ENCODE results near the gene CFAP20DC. TPM values are rescaled to one million over a fixed set of nuclear protein-coding genes. Genes with fewer than 3 reads are reported as not detected.
"Not testable (repeated sequence)": the region's sequence is repeated elsewhere in the genome, so short reads cannot be mapped to it uniquely, and the experiment has no call there.

CFAP20DC gene
- total RNA-seq, 4 donors from 2014 or later: 0.17 to 0.32 (median 0.23) TPM; not detected in 1

GRCh38 chr3:58988041-58988440, 61.8 kb downstream of the CFAP20DC start:
- no peaks in the 10 kb centered on the region for H3K27me3 ChIP-seq
- H3K36me3 ChIP-seq: no peaks in the 10 kb centered on the region
- no peaks in the 10 kb centered on the region for H3K4me1 ChIP-seq
- peaks cover 0 to 10% (median 4%) of the 10 kb centered on the region in 4 donors for H3K9me3 ChIP-seq
- no peak overlapping the region for H3K27ac ChIP-seq (replicated peaks in 1 of 4)
- intact Hi-C loops (cut with DNase I): no loop called here
- H3K4me3 ChIP-seq: no peak overlapping the region
- DNase-seq (ENCODE audit: extremely low spot score): no peak
- 95% methylated on average over 3 of the region's 3 CpGs for WGBS
- TF ChIP-seq POLR2AphosphoS5 (IDR thresholded peaks at IDR 0.05) (no peak), CTCF (IDR thresholded peaks at IDR 0.05) (no peak), POLR2A (IDR thresholded peaks at IDR 0.05; ENCODE audit: low read depth) (no peak), EP300 (IDR thresholded peaks at IDR 0.05) (no peak)

- 90% methylated on average over 4 of the region's 4 CpGs for WGBS
- no peak for DNase-seq (ENCODE audit: extremely low spot score)
- H3K9me3 ChIP-seq: peaks cover 0 to 10% (median 4%) of the 10 kb centered on the region in 4 donors
- H3K27ac ChIP-seq (replicated peaks in 1 of 4): no peak overlapping the region
- no peaks in the 10 kb centered on the region for H3K4me1 ChIP-seq
- no peak for TF ChIP-seq POLR2A (IDR thresholded peaks at IDR 0.05; ENCODE audit: low read depth)
- no peak for TF ChIP-seq POLR2AphosphoS5 (IDR thresholded peaks at IDR 0.05)
- no peak for TF ChIP-seq EP300 (IDR thresholded peaks at IDR 0.05)
- no peak for TF ChIP-seq CTCF (IDR thresholded peaks at IDR 0.05)
- intact Hi-C loops (cut with DNase I): no loop called here
- no peaks in the 10 kb centered on the region for H3K27me3 ChIP-seq
- H3K36me3 ChIP-seq: no peaks in the 10 kb centered on the region
- H3K4me3 ChIP-seq: no peak overlapping the region
Observed at GRCh38 chr3:58986654-58987053, 63.2 kb downstream of the CFAP20DC start.

- H3K4me1 ChIP-seq: no peaks in the 10 kb centered on the region
- no peak for DNase-seq (ENCODE audit: extremely low spot score)
- 83% methylated on average over 4 of the region's 4 CpGs for WGBS
- no peaks in the 10 kb centered on the region for H3K27me3 ChIP-seq
- intact Hi-C loops (cut with DNase I): no loop called here
- TF ChIP-seq CTCF (IDR thresholded peaks at IDR 0.05) (no peak), EP300 (IDR thresholded peaks at IDR 0.05) (no peak), POLR2AphosphoS5 (IDR thresholded peaks at IDR 0.05) (no peak), POLR2A (IDR thresholded peaks at IDR 0.05; ENCODE audit: low read depth) (no peak)
- H3K27ac ChIP-seq (replicated peaks in 1 of 4): no peak overlapping the region
- no peak overlapping the region for H3K4me3 ChIP-seq
- no peaks in the 10 kb centered on the region for H3K9me3 ChIP-seq
- H3K36me3 ChIP-seq: no peaks in the 10 kb centered on the region
Observed at GRCh38 chr3:58979840-58980239, 70.0 kb downstream of the CFAP20DC start.

GRCh38 chr3:58973796-58974195, 76.0 kb downstream of the CFAP20DC start:
- intact Hi-C loops (cut with DNase I): no loop called here
- Histone ChIP-seq H3K4me3 (no peak overlapping the region), H3K36me3 (no peaks in the 10 kb centered on the region), H3K4me1 (no peaks in the 10 kb centered on the region), H3K27ac (replicated peaks in 1 of 4) (no peak overlapping the region), H3K27me3 (no peaks in the 10 kb centered on the region), H3K9me3 (no peaks in the 10 kb centered on the region)
- no peak for TF ChIP-seq EP300 (IDR thresholded peaks at IDR 0.05)
- no peak for TF ChIP-seq POLR2AphosphoS5 (IDR thresholded peaks at IDR 0.05)
- TF ChIP-seq POLR2A (IDR thresholded peaks at IDR 0.05; ENCODE audit: low read depth): no peak
- no peak for TF ChIP-seq CTCF (IDR thresholded peaks at IDR 0.05)
- 96% methylated on average over 3 of the region's 3 CpGs for WGBS
- no peak for DNase-seq (ENCODE audit: extremely low spot score)

- H3K36me3 ChIP-seq; intact Hi-C loops (cut with DNase I); H3K27me3 ChIP-seq; DNase-seq (ENCODE audit: extremely low spot score); H3K4me1 ChIP-seq; H3K9me3 ChIP-seq; H3K27ac ChIP-seq (replicated peaks in 1 of 4); H3K4me3 ChIP-seq: not testable (repeated sequence)
- WGBS: 100% methylated on average over 1 of the region's 1 CpG
Observed at GRCh38 chr3:58967866-58968265, 82.0 kb downstream of the CFAP20DC start.

Measured in esophagus muscularis mucosa (tissue), 4 donors.